Measurements from ENCODE around the gene CDC42BPA.
"Not testable (repeated sequence)": the region's sequence is repeated elsewhere in the genome, so short reads cannot be mapped to it uniquely, and the experiment has no call there.

The CDC42BPA gene

DNA sequence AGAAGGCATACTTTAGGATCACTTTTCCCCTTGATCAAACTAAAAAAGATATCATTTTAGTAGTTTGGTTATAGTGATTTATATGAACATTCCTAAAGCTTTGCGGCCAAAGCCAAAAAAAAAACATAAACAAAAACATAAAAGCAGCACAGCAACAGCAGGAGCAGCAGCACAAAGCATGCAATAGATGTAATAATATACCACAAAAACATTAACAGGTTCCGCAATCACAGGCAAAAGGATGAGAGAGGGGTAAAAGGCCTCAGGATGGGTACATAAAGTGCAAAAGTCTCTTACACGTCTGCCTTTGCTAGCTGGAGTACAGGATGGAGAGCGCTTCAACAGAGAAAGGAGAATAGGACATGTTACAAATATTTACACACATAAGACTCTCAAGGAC, 259.2 kb downstream of the CDC42BPA start:
- no peak for ATAC-seq
- no peak for DNase-seq

DNA sequence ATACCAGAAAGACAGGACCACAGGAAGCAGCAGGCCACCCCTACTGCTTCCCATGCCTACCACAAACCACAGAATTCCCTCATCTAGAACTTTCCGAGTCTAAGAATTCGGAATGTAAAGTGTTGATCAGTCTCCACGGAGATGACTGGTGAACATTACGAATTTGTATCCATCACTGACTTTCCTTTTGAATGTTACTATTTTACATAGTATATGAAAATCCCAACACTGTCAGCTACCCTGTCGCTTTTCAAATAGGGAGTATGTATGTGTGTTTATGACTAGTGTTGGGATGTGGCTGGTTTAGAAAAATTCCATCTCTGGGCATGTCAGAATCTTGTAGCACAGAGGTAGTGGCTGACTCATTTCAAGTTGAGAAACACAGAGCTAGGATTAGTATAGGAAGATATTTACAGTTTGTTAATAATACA, 260.0 kb downstream of the CDC42BPA start:
- ATAC-seq (no peak), DNase-seq (no peak)

DNA sequence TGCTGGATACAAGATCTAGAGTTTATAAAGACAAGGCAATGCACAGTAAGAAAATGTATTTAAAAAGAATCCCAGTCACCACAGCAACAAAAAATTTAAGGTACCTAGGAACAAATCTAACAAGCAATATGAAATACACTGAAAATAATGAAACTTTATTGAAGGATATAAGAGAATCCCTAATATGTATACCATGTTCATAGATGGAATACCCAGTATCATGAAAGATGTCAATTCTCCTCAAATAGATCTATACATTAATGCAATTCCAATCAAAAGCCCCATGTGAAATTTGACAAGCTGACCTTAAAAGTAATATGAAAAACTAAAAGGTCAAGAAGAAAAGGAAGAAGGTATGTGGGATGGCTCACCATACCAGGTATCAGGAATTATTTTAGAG, 269.0 kb downstream of the CDC42BPA start:
- ATAC-seq: no peak

DNA sequence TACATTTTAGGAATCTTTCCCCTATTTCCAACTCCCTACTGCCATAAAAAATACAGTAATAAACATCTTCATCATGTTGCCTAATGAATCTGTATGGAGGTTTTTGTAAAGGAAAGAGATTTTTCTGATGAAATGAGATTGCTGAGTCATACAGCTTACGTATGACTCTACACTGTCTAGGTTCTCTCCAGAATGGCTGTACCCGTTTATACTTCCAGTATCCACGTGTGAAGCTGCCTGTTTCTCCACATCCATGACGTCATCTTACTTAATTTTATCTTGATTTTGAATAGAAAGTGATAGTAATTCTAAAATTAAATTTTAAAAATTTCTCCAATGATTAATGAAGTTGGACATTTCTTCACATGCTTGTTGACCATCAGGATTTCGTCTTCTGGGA, 274.5 kb downstream of the CDC42BPA start:
- DNase-seq (no peak), ATAC-seq (no peak)

More for the DNA sequence above, 269.0 kb downstream of the CDC42BPA start:
- no peak for DNase-seq

DNA sequence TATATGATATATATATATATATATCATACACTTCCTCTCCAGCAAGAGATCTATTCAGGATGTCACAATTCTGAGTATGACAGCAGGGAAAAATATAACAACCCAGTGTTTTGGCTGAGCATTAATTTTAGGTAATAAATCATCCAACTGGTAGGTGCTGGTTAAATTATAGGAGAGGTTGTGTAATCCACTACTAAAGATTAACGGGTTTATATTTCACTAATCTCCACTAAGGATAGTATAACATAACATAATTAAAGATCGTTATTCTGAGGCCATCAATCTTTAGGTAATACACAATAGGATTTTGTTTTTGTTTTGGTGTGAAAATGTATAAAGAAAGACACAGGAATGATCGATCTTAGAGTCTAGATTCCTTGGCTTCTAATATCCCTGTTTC, 276.0 kb downstream of the CDC42BPA start:
- ATAC-seq (no peak), DNase-seq (no peak)

DNA sequence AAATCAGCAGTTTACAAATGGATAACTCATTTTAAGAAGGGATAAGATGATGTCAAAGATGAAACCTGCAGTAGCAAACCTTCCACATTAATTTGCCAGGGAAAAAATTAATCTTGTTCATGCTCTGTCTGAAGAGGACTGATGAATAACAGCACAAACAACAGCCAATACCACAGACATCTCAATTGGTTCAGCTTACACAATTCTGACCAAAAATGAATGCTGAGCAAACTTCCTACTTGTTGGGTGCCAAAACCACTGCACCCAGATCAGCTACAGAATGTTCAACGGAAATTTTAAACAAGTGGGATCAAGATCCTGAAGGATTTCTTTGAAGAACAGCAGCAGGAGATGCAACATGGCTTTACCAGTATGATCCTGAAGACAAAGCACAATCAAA, 279.9 kb downstream of the CDC42BPA start:
- DNase-seq (no peak), ATAC-seq (no peak)

DNA sequence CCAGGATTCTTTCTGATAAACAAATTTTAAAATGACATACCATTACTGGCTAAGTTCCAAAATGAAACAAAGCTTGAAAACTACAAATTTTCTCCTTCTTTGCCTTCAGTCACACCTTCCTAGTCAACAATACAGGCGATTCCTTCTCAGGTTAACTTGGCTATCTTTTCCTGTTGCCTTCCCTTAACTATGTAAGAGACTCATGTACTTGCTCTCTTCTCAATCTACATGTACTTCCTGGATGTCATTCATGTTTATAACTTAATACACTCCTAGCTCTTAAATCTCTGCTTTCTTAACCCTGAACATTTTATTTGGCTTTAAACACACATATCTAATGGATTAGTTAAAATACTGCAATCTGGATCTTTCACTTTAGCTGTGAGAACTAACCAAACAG, 281.2 kb downstream of the CDC42BPA start:
- no peak for DNase-seq
- ATAC-seq: no peak

DNA sequence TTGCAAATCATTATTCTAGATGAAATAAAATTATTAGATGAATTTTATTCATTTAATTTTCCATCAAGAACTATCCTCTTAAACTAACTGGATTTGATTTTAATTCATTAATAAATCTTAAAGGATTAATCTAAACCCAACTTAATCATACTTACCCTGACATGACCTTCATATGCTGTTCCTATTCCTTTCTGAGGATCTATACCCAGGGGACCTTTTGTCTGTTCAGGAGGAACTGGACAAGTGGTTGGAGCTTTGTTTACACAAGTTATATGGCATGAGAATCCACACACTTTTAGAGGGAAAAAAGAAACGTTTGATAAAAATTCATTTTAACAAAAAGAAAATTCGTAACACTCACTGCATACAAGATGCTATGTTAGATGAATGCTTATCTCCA, 283.0 kb downstream of the CDC42BPA start:
- ATAC-seq: no peak
- no peak for DNase-seq

DNA sequence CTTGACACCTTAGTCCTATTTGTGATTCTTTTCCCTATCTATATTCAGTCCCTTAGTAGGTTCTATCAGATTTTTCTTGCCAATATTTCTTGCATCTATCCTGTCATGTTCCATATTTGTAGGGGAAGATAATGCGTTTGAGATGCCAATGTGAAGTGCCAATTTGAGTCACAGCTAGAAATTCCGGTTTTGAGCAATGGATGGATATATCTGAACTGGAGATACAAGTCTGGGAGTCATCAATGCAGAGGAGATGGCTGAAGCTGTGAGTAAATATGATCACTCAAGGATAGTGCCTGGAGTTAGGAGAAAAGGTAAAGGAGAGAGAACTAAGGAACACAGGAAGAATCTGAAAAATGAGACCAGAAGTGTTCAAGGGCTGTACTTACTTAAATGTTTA, 284.4 kb downstream of the CDC42BPA start:
- DNase-seq (no peak), ATAC-seq (no peak)

DNA sequence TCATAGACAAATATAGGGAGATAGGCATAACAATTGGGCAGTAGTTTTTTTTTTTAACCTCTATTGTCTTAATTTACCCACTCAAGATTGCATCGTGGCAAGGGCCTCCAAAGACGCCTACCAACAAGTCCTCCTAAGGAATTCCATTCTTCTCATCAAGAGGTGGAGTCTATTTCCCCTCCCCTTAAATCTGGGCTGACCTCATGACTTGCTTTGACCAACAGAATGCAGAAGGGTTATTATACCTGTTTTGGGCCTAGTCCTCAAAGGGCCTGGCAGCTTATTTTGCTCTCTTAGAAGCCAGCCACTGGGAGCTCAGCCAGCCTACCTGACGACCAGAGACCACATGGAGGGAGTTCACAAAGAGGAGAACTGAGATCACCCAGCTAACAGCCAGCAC, 285.9 kb downstream of the CDC42BPA start:
- DNase-seq: no peak
- no peak for ATAC-seq

DNA sequence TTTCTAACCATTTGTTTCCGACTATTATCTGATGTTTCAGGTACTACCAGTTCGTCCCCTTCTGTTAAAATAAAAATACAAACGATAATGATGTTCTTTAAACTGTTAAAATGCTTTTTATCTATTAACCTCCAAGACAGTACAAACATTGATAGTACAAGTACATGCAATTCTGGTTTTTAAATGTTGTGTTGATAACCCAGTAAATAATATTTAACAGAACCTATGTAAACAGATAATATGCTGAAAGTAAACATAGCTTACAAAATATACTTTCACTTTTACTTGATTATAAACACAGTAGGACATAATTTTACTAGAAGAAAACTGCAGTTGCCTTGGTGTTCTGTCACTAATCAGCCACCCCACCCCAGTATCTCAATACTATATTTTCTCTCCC, 301.3 kb downstream of the CDC42BPA start:
- DNase-seq: no peak
- no peak for ATAC-seq

DNA sequence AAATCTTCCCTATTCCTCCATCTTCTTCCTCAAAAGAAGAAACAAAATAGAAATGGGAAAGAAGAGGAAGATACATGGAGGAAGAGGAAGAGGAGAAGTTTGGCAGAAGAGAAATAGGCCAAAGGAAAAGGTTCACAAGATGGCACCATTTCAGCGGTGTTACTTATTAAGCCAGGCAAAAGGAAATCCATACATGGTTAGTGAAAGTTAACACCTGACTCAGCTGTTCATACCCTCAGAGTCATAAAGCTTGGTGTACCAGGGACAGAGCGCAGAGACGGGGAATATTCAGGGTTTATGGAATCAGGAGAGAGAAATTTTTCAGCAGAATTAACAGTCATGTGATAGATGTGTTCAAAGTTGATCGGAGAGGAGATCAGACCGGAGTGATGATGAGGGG, 307.6 kb downstream of the CDC42BPA start:
- no peak for ATAC-seq
- DNase-seq: no peak

DNA sequence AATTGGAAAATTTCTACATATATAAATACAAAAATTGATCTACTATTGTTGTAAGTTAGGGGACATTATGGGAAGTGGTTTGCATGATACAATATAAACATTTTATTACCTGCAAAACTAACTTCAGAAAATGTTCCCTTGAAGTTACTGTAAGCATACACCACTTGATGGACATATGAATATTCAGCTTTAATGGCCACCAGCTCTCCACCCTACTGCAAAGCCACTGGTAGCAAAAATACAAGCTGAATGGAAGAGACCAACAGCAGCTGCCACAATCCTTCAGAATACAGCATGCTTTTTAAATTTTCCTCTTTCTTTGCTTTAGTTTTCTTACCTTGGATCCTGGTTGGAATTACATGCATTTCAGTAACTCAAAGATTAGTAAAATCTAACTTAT, 308.4 kb downstream of the CDC42BPA start:
- ATAC-seq (no peak), DNase-seq (no peak)

DNA sequence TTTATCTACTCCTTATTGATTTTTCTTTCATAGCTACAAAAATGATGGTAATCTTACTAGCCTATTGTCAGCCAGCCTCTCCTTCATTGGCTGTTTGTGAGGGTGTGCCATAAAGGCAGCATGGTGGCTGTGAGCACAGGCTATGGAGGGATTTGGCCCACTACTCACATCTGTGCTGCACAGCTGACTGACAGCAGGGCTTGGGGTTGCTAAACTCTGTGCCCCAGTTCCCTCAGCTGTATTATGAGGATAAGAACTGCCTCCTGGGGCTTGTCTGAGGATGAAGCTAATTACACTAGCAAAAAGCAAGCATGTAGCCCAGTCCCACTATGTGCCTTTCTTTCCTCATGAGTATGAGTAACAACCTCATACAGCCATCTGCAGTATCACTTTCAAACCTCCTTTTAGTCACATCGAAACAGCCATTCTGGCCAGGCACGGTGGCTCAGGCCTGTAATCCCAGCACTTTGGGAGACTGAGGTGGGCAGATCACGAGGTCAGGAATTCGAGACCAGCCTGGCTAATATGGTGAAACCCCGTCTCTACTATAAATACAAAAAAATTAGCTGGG, 312.0 kb downstream of the CDC42BPA start:
- ATAC-seq (peak; percentile 32), DNase-seq (no peak)

DNA sequence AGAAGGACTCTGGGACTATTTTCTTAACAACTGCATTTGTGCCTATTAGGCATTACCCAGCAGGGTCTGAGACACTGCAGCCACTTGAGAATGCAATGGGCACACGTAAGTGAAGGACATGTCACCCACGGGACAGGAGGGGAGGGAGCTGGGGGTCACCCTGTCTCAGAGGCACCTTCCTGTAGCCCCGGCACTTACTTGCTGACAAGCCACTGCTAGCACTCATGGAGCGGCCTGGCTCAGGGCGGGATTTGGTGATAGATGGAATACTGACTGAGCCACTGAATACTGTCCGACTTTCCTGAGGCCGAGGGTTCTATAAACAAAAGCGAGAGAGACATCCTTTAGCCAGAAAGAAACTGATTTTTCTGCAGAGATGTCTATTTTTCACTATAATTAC, 313.5 kb downstream of the CDC42BPA start:
- DNase-seq: no peak
- no peak for ATAC-seq

DNA sequence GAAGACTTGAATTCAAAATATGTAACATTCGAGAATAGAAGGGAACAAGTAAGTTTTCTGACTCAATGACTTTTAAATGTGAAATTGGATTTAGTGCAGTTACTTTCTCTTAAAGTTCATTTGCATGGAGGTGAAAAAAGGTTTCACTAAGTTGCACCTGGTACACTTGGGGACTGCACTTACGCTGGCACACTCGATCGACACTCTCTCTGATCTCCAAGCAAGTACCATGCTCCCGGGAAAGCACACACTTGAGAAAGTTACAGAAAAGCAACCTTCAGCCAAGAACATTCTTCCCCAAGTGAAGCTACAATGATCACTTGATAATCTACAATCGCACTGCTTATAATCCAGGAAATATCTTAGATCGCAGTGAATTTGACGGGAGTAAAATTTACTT, 315.1 kb downstream of the CDC42BPA start:
- ATAC-seq (no peak), DNase-seq (no peak)

DNA sequence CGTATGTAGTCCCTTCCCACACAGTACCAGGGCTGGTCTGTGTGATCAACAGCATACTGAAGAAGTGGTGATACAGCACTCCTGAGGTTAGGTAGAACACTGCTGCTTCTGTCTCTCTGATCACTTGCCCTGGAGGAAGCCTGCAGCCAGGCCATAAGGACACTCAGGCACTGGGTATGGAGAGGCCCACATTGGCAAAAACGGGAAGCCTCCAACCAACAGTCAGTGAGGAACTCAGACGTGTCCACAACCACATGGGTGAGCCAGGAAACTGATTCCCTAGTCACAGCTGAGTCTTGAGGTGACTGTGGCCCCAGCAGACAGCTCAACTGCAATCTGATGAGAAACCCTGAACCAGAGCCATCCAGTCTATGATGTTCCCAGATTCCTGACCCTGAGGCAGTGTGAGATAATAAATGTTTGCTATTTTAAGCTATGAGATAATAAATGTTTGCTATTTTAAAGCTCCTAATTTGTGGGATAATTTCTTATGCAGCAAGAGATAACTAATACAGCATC, 315.7 kb downstream of the CDC42BPA start:
- no peak for DNase-seq
- ATAC-seq: no peak

DNA sequence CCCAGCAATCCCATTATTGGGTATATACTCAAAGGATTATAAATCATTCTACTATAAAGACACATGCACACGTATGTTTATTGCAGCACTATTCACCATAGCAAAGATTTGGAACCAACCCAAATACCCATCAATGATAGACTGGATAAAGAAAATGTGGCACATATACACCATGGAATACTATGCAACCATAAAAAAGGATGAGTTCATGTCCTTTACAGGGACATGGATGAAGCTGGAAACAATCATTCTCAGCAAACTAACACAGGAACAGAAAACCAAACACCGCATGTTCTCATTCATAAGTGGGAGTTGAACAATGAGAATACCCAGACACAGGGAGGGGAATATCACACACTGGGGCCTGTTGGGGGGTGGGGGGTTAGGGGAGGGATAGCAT, 318.7 kb downstream of the CDC42BPA start:
- ATAC-seq: not testable (repeated sequence)

DNA sequence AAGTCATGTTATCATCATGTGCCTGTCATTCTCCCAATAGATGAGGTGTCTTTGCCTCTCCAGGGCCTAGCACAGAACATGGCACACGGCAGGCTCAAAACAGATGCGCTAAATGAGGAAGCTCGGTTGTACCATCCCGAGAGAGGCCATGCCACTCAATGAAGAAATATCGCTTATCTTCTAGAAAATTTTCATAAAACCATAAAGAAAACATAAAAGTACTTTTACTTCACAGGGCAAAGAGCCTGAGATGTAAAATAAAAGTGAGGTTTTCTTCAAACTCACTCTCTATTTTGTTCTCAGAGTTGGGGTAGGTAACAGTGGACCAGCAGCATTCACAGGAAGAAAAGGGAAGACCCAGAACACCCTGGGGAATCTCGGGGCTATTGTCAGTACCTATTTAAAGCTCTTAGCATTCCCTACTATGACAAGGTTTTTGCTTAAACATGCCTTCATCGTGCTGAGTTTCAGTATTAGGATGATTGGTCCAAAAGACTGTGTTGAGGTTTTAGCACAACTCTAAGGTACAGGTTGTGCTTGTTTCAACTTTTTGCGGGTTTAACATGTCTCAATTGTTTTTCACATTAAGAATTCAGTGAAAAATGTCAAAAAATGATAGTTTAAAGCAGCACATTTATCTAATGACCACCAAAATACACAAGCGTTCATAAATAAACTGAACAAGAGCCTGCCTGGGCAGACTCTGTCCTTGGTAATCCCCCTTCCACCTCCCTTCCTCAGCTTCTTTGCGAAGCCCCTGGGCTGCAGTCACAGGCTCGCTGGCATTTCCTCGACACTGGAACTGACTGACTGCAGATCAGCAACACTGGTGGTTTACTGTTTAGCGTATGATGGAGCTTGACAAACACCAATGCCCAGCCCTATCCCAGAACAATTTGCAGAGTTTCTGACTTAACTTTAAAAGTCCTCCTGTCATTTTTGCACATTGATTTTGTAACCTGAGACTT, 322.6 kb downstream of the CDC42BPA start:
- no peak for ATAC-seq
- DNase-seq: no peak

More for the DNA sequence above, 318.7 kb downstream of the CDC42BPA start:
- DNase-seq: not testable (repeated sequence)

DNA sequence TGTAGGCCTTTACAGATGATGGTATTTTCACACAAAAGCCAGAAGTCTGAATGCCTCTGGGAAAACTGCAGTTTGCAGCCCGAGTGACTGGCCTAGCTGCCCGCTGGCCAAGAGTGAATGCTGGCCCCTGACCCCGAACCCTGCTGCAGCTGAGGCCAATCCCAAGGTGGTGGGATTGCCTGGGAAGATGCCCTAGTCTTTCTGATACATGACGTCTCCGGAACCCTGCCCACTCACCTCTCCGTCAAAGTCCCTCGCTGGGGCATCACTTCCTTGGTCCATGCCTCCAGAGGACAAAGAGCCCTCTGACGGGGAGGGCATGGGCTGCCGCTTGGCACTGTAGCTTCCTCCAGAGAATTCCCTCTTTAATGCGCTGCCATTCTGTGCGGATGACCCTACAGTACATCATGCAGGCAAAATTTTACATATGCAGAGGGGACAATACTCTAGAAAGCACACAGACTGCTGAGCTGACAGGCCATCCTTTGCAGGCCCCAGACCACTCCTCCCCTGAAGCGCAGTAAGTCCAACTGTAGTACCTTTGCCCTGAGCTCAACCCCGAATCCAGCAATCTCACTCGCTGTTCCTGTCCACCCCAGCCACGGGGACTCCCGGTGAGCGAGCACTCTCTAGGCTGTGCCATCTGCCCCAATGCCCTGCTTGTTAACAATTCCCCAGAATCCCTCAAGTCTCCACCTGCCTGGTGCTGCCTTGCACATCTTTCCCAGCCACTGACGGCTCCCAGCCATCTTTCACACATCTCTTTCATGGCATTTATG, 323.5 kb downstream of the CDC42BPA start:
- ATAC-seq (no peak), DNase-seq (no peak)

DNA sequence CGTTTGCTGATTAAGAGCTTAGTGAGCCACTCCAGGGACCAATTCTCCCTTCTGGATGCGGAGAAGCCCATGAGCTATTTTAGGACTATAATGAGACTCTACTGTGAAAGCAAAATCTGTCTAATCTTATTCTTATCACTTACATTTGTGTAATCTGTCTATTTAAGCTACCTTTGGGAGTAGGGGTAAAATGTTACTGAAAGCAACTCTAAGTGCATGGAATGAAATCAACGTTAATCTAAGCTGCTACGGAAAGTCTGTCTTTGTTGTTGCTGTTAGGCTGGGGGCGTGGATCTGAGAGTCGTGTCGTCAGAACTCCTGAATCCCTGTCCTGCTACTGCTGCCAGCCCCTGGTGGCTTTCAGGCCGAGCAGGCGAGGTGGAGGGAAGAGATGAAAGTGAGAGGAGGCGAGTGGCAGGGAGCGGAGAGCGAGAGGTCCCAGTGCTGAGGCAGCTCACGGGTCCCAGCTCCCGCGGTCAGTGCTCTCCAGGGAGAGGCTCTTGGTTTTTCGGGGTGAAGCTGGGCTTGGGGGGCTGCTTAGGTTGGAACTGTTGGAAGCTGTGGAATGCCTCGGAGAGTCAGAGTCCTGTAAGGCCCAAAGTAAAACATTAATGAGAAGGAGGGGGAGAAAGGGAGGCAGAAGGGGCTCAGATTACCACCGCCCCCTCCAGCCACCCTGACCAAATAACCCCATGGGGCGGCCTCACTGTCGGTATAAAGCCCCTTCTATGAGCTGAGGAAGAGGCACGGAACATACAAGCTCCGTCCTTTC, 324.3 kb downstream of the CDC42BPA start:
- DNase-seq (no peak), ATAC-seq (no peak)

DNA sequence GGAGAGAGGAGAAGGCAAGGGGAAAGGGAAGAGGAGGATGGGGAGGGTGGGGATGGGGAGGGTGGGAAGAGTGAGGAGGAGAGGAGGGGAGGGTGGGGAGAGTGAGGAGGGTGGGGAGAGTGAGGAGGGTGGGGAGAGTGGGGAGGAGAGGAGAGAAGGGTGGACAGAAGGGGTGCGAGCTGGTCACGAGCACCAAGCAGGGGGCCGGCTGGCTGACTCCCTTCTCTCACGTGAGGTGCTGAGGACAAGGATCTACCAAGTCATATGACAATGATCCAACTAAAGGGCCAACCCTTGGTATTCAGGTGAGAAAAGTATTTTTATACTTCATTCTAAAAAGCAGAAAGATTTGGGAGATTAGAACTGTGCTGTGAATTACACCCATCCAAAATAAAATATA, 326.4 kb downstream of the CDC42BPA start:
- ATAC-seq (no peak), DNase-seq (no peak)
